H1 (cell line): ENCODE results near the gene KCNMB2. TPM values are rescaled to one million over a fixed set of nuclear protein-coding genes. Genes with fewer than 3 reads are reported as not detected.

Experiments
- CTCF ChIA-PET: fragments of 300-600 bp; sonication (Branson Sonifier 250); formaldehyde crosslinking; loops from one replicate; lab custom pipeline; 2021; ENCODE audit not compliant: partially characterized antibody; lab: Charles Lee
- POLR2A ChIA-PET: fragments of 300-600 bp; sonication (Branson Sonifier 250); formaldehyde crosslinking; loops from one replicate; lab custom pipeline; 2021; ENCODE audit warnings: inconsistent platforms; ENCODE audit not compliant: partially characterized antibody; lab: Charles Lee
- DNase-seq, 2 experiments: peaks; one replicate each; pipeline versions ENCODE4 v3.0.0 to v3.0.0-alpha.2; 2010 to 2022; ENCODE audit warnings: low spot score in 2 of 2, low read depth in 1 of 2, mixed read lengths in 1 of 2
- FAIRE-seq: peaks from 2 replicates; lab custom pipeline; 2011; peaks lifted over from hg19 to GRCh38; lab: Jason Lieb, UNC
- H2AFZ ChIP-seq: 2 replicates; pipeline ENCODE4 v1.8.1; 2012; ENCODE audit warnings: low read length, inconsistent platforms
- H2AK5ac ChIP-seq: 2 replicates; pipeline ENCODE4 v1.6.1; 2013; ENCODE audit warnings: low read depth, low read length
- H2BK120ac ChIP-seq: replicated peaks from 2 replicates; pipeline ENCODE3; 2013; ENCODE audit warnings: low read depth, low read length, inconsistent platforms
- H2BK12ac ChIP-seq: 2 replicates; pipeline ENCODE4 v1.6.1; 2013; ENCODE audit warnings: low read depth, low read length
- H2BK15ac ChIP-seq: 2 replicates; pipeline ENCODE4 v1.6.1; 2013; ENCODE audit warnings: low read length
- H2BK20ac ChIP-seq: 2 replicates; pipeline ENCODE4 v1.6.1; 2013; ENCODE audit warnings: low read length
- H2BK5ac ChIP-seq: 2 replicates; pipeline ENCODE4 v1.6.1; 2013; ENCODE audit warnings: low read depth, low read length
- H3K14ac ChIP-seq: 2 replicates; pipeline ENCODE4 v1.6.1; 2013; ENCODE audit warnings: inconsistent platforms; ENCODE audit not compliant: insufficient read length
- H3K18ac ChIP-seq: 2 replicates; pipeline ENCODE4 v1.6.1; 2013; ENCODE audit warnings: low read length; ENCODE audit errors: extremely low read depth
- H3K23ac ChIP-seq: 2 replicates; pipeline ENCODE4 v1.6.1; 2013; ENCODE audit warnings: inconsistent platforms; ENCODE audit not compliant: insufficient read length
- H3K23me2 ChIP-seq: 2 replicates; pipeline ENCODE4 v1.6.1; 2013; ENCODE audit warnings: low read depth, low read length
- H3K27ac ChIP-seq: 2 replicates; pipeline ENCODE4 v1.6.1; 2011; ENCODE audit warnings: low read depth, low read length, inconsistent platforms
- H3K27me3 ChIP-seq, 4 experiments: replicated peaks in 1 of 4; 1 replicate in 1 of 4; 2 replicates in 3 of 4; pipeline versions ENCODE4 v1.6.1 to v1.8.1; 2011 to 2013; ENCODE audit warnings: low read length in 3 of 4, mild to moderate bottlenecking in 3 of 4, inconsistent platforms in 2 of 4, mixed read lengths in 2 of 4, moderate library complexity in 1 of 4; ENCODE audit not compliant: control insufficient read depth in 3 of 4, insufficient read depth in 3 of 4; ENCODE audit errors: extremely low read depth in 1 of 4
- H3K36me3 ChIP-seq, 4 experiments: 2 replicates each; pipeline versions ENCODE4 v1.6.1 to v1.8.1; 2011 to 2013; ENCODE audit warnings: mild to moderate bottlenecking in 4 of 4, low read length in 3 of 4, moderate library complexity in 2 of 4, control low read depth in 1 of 4, inconsistent platforms in 1 of 4; ENCODE audit not compliant: insufficient read depth in 4 of 4, control insufficient read depth in 2 of 4
- H3K4ac ChIP-seq: replicated peaks from 2 replicates; pipeline ENCODE3; 2013; ENCODE audit warnings: low read length, low read depth, mixed read lengths, inconsistent platforms; ENCODE audit not compliant: insufficient read length
- H3K4me1 ChIP-seq, 4 experiments: replicated peaks in 1 of 4; 1 replicate in 1 of 4; 2 replicates in 3 of 4; pipeline versions ENCODE4 v1.6.1 to v1.8.1; 2011 to 2013; ENCODE audit warnings: low read length in 3 of 4, inconsistent platforms in 2 of 4, mixed read lengths in 1 of 4; ENCODE audit not compliant: insufficient read depth in 4 of 4, control insufficient read depth in 3 of 4
- H3K4me2 ChIP-seq, 2 experiments: 2 replicates each; pipeline versions ENCODE4 v1.6.1 to v1.8.1; 2011 to 2013; ENCODE audit warnings: low read depth in 2 of 2, low read length in 2 of 2, control low read depth in 1 of 2, inconsistent platforms in 1 of 2, mild to moderate bottlenecking in 1 of 2; ENCODE audit not compliant: insufficient read depth in 1 of 2
- H3K4me3 ChIP-seq, 4 experiments: fragments of 200-600, 300-600 bp in 1 of 4; sonication (generic), shearing (Covaris generic), sonication (Bioruptor Twin) in 1 of 4; 2 replicates each; pipeline versions ENCODE4 v1.5.1 to v1.8.1; 2011 to 2016; ENCODE audit warnings: low read length in 4 of 4, low read depth in 3 of 4, control low read depth in 2 of 4, inconsistent platforms in 2 of 4, mild to moderate bottlenecking in 2 of 4, mixed read lengths in 1 of 4, moderate library complexity in 1 of 4; ENCODE audit not compliant: insufficient read depth in 2 of 4; ENCODE audit errors: extremely low read depth in 1 of 4
- H3K56ac ChIP-seq: replicated peaks from 2 replicates; pipeline ENCODE3; 2013; ENCODE audit warnings: low read depth, mild to moderate bottlenecking, mixed read lengths, low read length, inconsistent platforms; ENCODE audit not compliant: insufficient read length
- H3K79me1 ChIP-seq: 2 replicates; pipeline ENCODE4 v1.6.1; 2013; ENCODE audit warnings: low read depth, low read length, control low read depth
- H3K79me2 ChIP-seq, 2 experiments: 2 replicates each; pipeline versions ENCODE4 v1.6.1 to v1.8.1; 2012 to 2013; ENCODE audit warnings: low read length in 2 of 2, mild to moderate bottlenecking in 2 of 2, inconsistent platforms in 1 of 2; ENCODE audit not compliant: insufficient read depth in 2 of 2, control insufficient read depth in 1 of 2
- H3K9ac ChIP-seq, 4 experiments: replicated peaks in 1 of 4; 1 replicate in 1 of 4; 2 replicates in 3 of 4; pipeline versions ENCODE4 v1.6.1 to v1.8.1; 2011 to 2013; ENCODE audit warnings: low read depth in 3 of 4, low read length in 3 of 4, control low read depth in 2 of 4, mild to moderate bottlenecking in 2 of 4, moderate library complexity in 2 of 4, inconsistent platforms in 1 of 4; ENCODE audit errors: extremely low read depth in 1 of 4
- H3K9me3 ChIP-seq, 2 experiments: 2 replicates each; pipeline versions ENCODE4 v1.6.1 to v1.8.1; 2012 to 2013; ENCODE audit warnings: mild to moderate bottlenecking in 2 of 2, moderate library complexity in 2 of 2, control low read depth in 1 of 2, inconsistent platforms in 1 of 2, low read depth in 1 of 2, low read length in 1 of 2, mixed read lengths in 1 of 2; ENCODE audit not compliant: insufficient read depth in 2 of 2
- H4K20me1 ChIP-seq, 2 experiments: replicated peaks in 1 of 2; 2 replicates each; pipeline versions ENCODE3 to v1.8.1; 2011 to 2013; ENCODE audit warnings: inconsistent platforms in 2 of 2, low read length in 2 of 2, mild to moderate bottlenecking in 1 of 2; ENCODE audit not compliant: insufficient read depth in 2 of 2, control insufficient read depth in 1 of 2
- H4K5ac ChIP-seq: 2 replicates; pipeline ENCODE4 v1.6.1; 2013; ENCODE audit warnings: low read length, low read depth, mixed read lengths, inconsistent platforms; ENCODE audit not compliant: insufficient read length
- H4K8ac ChIP-seq: 2 replicates; pipeline ENCODE4 v1.8.0; 2013; ENCODE audit warnings: mild to moderate bottlenecking, moderate library complexity, low read length, inconsistent platforms; ENCODE audit not compliant: insufficient read depth; ENCODE audit errors: extremely low read depth
- H4K91ac ChIP-seq: replicated peaks from 2 replicates; pipeline ENCODE3; 2013; ENCODE audit warnings: low read length, mixed read lengths, inconsistent platforms; ENCODE audit not compliant: insufficient read length
- ATF2 ChIP-seq: IDR thresholded peaks from 2 replicates; pipeline ENCODE4 v1.6.1; 2012; ENCODE audit warnings: low read length, inconsistent platforms
- BACH1 ChIP-seq: IDR thresholded peaks from 2 replicates; pipeline ENCODE4 v1.6.1; 2012; ENCODE audit warnings: low read length, improper control_type of control experiment
- CEBPB ChIP-seq: IDR thresholded peaks from 2 replicates; pipeline ENCODE4 v1.6.1; 2012; ENCODE audit warnings: low read depth, low read length
- CTCF ChIP-seq, 3 experiments: IDR thresholded peaks; 1 replicate in 2 of 3; 2 replicates in 1 of 3; pipeline versions ENCODE4 v1.5.1 to v1.6.1; 2011; ENCODE audit warnings: low read length in 3 of 3, mild to moderate bottlenecking in 3 of 3, inconsistent platforms in 2 of 3, low read depth in 1 of 3, moderate library complexity in 1 of 3; ENCODE audit not compliant: insufficient read depth in 1 of 3; ENCODE audit errors: control extremely low read depth in 1 of 3
- FOSL1 ChIP-seq: IDR thresholded peaks from 2 replicates; pipeline ENCODE4 v1.6.1; 2011; ENCODE audit warnings: mild to moderate bottlenecking, low read depth, low read length, moderate library complexity; ENCODE audit not compliant: insufficient read depth
- JUND ChIP-seq: IDR thresholded peaks from 2 replicates; pipeline ENCODE4 v1.6.1; 2011; ENCODE audit warnings: mild to moderate bottlenecking, improper control_type of control experiment, low read length
- POLR2A ChIP-seq, 2 experiments: IDR thresholded peaks; 1 replicate in 1 of 2; 2 replicates in 1 of 2; pipeline ENCODE4 v1.6.1; 2011; ENCODE audit warnings: low read depth in 2 of 2, low read length in 2 of 2, mild to moderate bottlenecking in 2 of 2; ENCODE audit errors: control extremely low read depth in 1 of 2
- RNF2 ChIP-seq: fragments of 200-900, 300-1000 bp; sonication (generic); IDR thresholded peaks from 2 replicates; pipeline ENCODE4 v1.7.1; 2016; ENCODE audit warnings: borderline replicate concordance, low read depth, mild to moderate bottlenecking, antibody characterized with exemption, low read length; ENCODE audit not compliant: poor library complexity, severe bottlenecking; ENCODE audit errors: missing control alignments
- SIRT6 ChIP-seq: IDR thresholded peaks from one replicate; pipeline ENCODE4 v1.7.1; 2012; ENCODE audit warnings: low read length, inconsistent platforms
- TEAD4 ChIP-seq: IDR thresholded peaks from 2 replicates; pipeline ENCODE4 v1.6.1; 2012; ENCODE audit warnings: low read depth, low read length, inconsistent platforms, mixed read lengths
- WGBS, 2 experiments: shearing (Covaris generic) in 1 of 2; methylation state at CpG; one replicate each; pipeline versions ENCODE4 v1.1.6 to v1.1.7; 2013 to 2015; ENCODE audit warnings: low lambda C conversion rate in 2 of 2, mixed read lengths in 2 of 2, inconsistent platforms in 1 of 2, low coverage in 1 of 2, missing lambda C conversion rate in 1 of 2; ENCODE audit not compliant: insufficient replicate concordance in 2 of 2, insufficient coverage in 1 of 2, insufficient read length in 1 of 2; ENCODE audit errors: extremely low coverage in 1 of 2, missing lambda C conversion rate in 1 of 2; 5-methylcytosine and 5-hydroxymethylcytosine counted together
- polyA plus RNA-seq, 7 experiments: library from polyadenylated mRNA; depleted of rRNA in 3 of 7; stranded (reverse) in 5 of 7; unstranded in 2 of 7; fragments of >200 nt in 5 of 7; fragments of 200-250 nt in 2 of 7; gene quantifications; 1 replicate in 5 of 7; 2 replicates in 1 of 7; 4 replicates in 1 of 7; pipeline versions ENCODE4 v1.2.1 to v1.2.3, GENCODE V29; 2011 to 2013; ENCODE audit warnings: missing spikeins in 2 of 7, mixed read lengths in 2 of 7
- total RNA-seq: library from RNA; stranded (reverse); fragmentation: NEBNext Ultra II Directional; extraction: Animal tissue kit (Norgen Biotek cat#: 25700); gene quantifications from 2 replicates; pipeline ENCODE4 v1.2.1, GENCODE V29; 2021

The KCNMB2 gene
- total and polyA plus RNA-seq, 2 of the 8 experiments (the other 6 are each of a cell fraction or from before 2014, with no cell fraction given): not detected

- H3K56ac ChIP-seq: no peak overlapping the region
- no peak overlapping the region for H4K5ac ChIP-seq
- no peak overlapping the region for H3K27ac ChIP-seq
- H3K4ac ChIP-seq: no peak overlapping the region
- no peak overlapping the region for H3K9ac ChIP-seq
- H3K9me3 ChIP-seq: no peaks in the 10 kb centered on the region
- no peaks in the 10 kb centered on the region for H3K36me3 ChIP-seq
- no peak overlapping the region for H4K8ac ChIP-seq
- ChIA-PET POLR2A (no interaction called here), CTCF (no interaction called here)
- H4K20me1 ChIP-seq: no peaks in the 10 kb centered on the region
- H2BK12ac ChIP-seq: no peak overlapping the region
- H2AFZ ChIP-seq: no peak overlapping the region
- H3K27me3 ChIP-seq: no peaks in the 10 kb centered on the region
- DNase-seq (no peak), FAIRE-seq (no peak)
- H3K23ac ChIP-seq: no peak overlapping the region
- no peak overlapping the region for H2BK20ac ChIP-seq
- H2BK120ac ChIP-seq: no peak overlapping the region
- no peak overlapping the region for H4K91ac ChIP-seq
- no peak overlapping the region for H2AK5ac ChIP-seq
- no peaks in the 10 kb centered on the region for H3K4me1 ChIP-seq
- no peak overlapping the region for H3K4me2 ChIP-seq
- H3K18ac ChIP-seq: no peak overlapping the region
- H3K23me2 ChIP-seq: no peaks in the 10 kb centered on the region
- no peak overlapping the region for H2BK5ac ChIP-seq
- H3K79me1 ChIP-seq: no peaks in the 10 kb centered on the region
- H3K79me2 ChIP-seq: no peaks in the 10 kb centered on the region
- H3K14ac ChIP-seq: no peak overlapping the region
- no peak overlapping the region for H3K4me3 ChIP-seq
- 95% methylated on average over 1 of the region's 1 CpG; no CpG with 5 or more reads in 1 of the 2 experiments for WGBS, 2 experiments
- H2BK15ac ChIP-seq: no peak overlapping the region
- TF ChIP-seq BACH1 (no peak), SIRT6 (no peak), ATF2 (no peak), POLR2A (IDR thresholded peaks at IDR 0.05; ENCODE audit: control extremely low read depth in 1 of 2, low read depth in 2 of 2, low read length in 2 of 2) (no peak), CTCF (IDR thresholded peaks at IDR 0.05; ENCODE audit: control extremely low read depth in 1 of 3, insufficient read depth in 1 of 3, low read depth in 1 of 3, low read length in 3 of 3) (no peak), JUND (no peak), TEAD4 (no peak), FOSL1 (no peak), CEBPB (no peak), RNF2 (no peak)
Observed at GRCh38 chr3:178546079-178546478, 9.8 kb downstream of the KCNMB2 start.
